Hematopoietic multipotent progenitor cell treated with erythropoietin and hydrocortisone succinate and interleukin-3 and kit ligand, for 15 days (in vitro differentiated cells): Measurements from ENCODE around the gene CYGB.
"Not testable (repeated sequence)": the region's sequence is repeated elsewhere in the genome, so short reads cannot be mapped to it uniquely, and the experiment has no call there.

ENCODE experiments used
- DNase-seq: peaks from one replicate; pipeline ENCODE4 v3.0.0-alpha.2; 2015; ENCODE audit warnings: low spot score

The CYGB gene

GRCh38 chr17:76538281-76538931, 897 bp upstream of the CYGB start:
- DNase-seq = no peak

GRCh38 chr17:76537288-76537577, 276 bp downstream of the CYGB start:
- no peak for DNase-seq

- no peak for DNase-seq
Observed at GRCh38 chr17:76536511-76537287, 810 bp downstream of the CYGB start.

GRCh38 chr17:76535788-76536510, 1.6 kb downstream of the CYGB start:
- DNase-seq = no peak

- DNase-seq = no peak
Observed at GRCh38 chr17:76534831-76535732, 2.4 kb downstream of the CYGB start.

GRCh38 chr17:76533640-76534359, 3.7 kb downstream of the CYGB start:
- not testable (repeated sequence) for DNase-seq

- DNase-seq = no peak
Observed at GRCh38 chr17:76532072-76532651, 5.3 kb downstream of the CYGB start.

- no peak for DNase-seq
Observed at GRCh38 chr17:76531486-76532038, 5.9 kb downstream of the CYGB start.

GRCh38 chr17:76530811-76531485, 6.6 kb downstream of the CYGB start:
- no peak for DNase-seq

- DNase-seq = no peak
Observed at GRCh38 chr17:76530095-76530723, 7.3 kb downstream of the CYGB start.

- no peak for DNase-seq
Observed at GRCh38 chr17:76529224-76530094, 8.1 kb downstream of the CYGB start.

GRCh38 chr17:76528528-76529223, 8.8 kb downstream of the CYGB start:
- no peak for DNase-seq

- DNase-seq = no peak
Observed at GRCh38 chr17:76528156-76528527, 9.4 kb downstream of the CYGB start.

- DNase-seq = no peak
Observed at GRCh38 chr17:76527430-76528111, 9.9 kb downstream of the CYGB start.

- not testable (repeated sequence) for DNase-seq
Observed at GRCh38 chr17:76527016-76527415, 10.5 kb downstream of the CYGB start.

GRCh38 chr17:76525513-76525833, 12.0 kb downstream of the CYGB start:
- not testable (repeated sequence) for DNase-seq

- no peak for DNase-seq
Observed at GRCh38 chr17:76524598-76525512, 12.7 kb downstream of the CYGB start.
